ENCODE measurements around the gene FLOT2.
"Not testable (repeated sequence)": the region's sequence is repeated elsewhere in the genome, so short reads cannot be mapped to it uniquely, and the experiment has no call there.

Gene FLOT2

DNA sequence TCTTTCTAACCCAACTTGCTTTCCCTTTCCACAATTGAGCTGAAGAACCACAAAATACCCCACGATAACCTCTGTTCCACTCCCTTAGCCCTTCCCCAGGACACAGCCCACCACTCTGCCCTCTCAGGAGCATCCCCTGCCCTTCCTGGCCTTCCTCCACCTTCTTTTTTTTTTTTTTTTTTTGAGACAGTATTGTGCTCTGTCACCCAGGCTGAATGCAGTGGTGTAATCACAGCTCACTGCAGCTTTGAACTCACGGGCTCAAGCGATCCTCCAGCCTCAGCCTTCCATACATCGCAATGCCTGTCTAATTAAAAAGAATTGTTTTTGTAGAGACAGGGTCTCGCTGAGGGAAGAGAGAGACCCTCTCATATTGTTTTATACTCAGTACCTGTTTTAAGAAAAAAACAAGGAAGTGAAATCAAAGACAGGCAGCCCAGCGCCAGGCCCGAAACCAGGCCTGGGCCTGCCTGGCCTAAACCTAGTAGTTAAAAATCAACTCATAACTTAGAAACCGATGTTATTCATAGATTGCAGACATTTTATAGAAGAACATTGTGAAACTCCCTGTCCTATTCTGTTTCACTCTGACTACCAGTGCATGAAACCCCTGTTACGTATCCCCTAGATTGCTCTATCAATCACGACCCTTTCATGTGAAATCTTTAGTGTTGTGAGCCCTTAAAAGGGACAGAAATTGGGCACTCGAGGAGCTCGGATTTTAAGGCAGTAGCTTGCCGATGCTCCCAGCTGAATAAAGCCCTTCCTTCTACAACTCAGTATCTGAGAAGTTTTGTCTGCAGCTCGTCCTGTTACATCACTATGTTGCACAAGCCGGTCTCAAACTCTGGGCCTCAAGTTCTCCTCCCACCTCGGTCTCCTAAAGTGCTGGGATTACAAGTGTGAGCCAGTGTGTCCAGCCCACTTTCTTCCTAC, 4.0 kb downstream of the FLOT2 start:
- not testable (repeated sequence) for DNase-seq

DNA sequence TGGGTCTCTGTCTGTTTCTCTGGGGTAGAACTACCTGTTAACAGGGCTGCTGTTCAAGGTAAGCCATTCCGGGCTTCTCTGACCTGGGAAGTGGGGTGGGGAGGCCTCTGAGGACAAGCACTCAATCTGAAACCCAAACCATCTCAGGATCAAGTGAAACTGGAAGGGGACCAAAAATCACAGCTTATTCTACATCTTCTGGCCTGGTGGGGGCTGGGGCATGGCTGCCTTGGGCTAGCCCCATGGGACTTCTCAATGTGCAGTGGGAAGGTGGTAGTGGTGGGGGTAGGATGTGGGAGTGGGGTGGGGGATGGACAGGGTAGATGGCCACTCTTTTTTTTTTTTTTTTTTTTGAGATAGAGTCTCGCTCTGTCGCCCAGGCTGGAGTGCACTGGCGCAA, 5.5 kb downstream of the FLOT2 start:
- no peak for DNase-seq

DNA sequence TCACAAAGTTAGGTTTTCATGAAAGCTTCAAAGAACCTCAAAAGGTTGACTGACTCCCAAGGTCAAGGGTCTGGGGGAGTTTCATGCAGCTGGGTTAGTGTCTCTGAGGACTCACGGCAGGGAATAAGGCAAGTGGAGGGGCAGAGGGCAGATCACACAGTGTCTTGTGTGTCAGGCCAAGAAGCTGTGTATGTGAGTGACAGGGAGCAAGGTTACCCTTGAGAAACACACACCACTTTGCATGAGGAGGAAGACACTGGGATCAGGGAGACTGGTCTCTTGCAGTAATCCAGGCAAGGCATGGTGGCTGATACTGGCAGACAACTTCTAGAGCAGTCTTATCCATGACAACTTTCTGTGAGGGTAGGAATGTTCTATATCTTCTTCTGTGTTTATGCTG, 6.3 kb downstream of the FLOT2 start:
- no peak for DNase-seq

GRCh38 chr17:28889996-28890395, 7.5 kb downstream of the FLOT2 start:
- DNase-seq: no peak

- DNase-seq: no peak
These were observed 8.7 kb downstream of the FLOT2 start for GRCh38 chr17:28888832-28889231.

DNA sequence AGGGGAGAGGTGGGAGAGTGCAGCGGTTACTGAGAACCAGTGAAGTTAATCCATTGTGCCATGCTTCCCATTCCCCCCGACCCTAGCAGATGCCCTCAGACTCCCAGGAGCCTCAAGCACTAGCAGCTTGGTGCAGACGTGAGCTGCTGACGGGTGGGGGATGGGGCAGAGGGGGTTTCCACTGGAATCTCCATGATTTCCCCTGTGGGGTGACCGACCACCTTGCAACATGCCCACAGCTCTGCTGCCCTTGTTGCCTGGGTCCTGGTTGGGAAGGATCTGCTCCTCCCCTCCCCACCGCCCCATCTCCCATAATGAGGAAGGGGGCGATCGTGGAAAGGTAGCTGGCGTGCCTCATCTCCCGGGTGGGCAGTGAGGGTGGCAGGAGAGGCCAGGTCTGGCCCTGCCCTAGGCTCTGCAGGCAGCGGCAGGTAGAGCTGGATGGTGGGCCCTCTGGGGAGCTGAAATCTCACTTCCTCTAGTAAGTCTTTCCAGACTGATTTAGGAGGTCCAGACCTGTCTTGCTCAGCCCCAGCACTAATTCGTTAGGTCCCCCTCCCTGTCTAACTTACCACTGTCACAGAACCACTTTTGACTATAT, 9.6 kb downstream of the FLOT2 start:
- no peak for DNase-seq

- DNase-seq: no peak
These were observed 11.6 kb downstream of the FLOT2 start for GRCh38 chr17:28885951-28886350.

GRCh38 chr17:28885363-28885762, 12.2 kb downstream of the FLOT2 start:
- DNase-seq: no peak

GRCh38 chr17:28883967-28884702, 13.4 kb downstream of the FLOT2 start:
- DNase-seq: no peak

GRCh38 chr17:28882154-28882895, 15.2 kb downstream of the FLOT2 start:
- no peak for DNase-seq

- no peak for DNase-seq
These were observed 15.9 kb downstream of the FLOT2 start for GRCh38 chr17:28881533-28882056.

DNA sequence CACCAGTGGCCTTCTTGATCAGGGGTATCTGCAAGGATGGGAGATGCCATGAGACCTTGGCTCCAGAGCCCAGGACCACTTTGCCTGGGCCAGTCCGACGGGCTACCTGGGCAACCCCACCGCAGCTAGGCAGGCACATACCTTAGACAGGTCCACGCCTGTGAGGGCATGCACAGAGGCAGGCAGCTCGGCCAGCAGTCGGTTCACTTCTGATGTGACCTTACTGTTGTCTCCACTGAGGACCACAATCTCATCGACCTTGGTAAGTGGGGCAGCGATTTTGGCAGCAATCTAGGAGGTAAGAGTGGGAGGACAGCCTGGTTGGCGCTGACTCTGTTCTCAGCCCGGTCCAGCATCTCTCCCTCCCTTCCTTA, 17.0 kb downstream of the FLOT2 start:
- DNase-seq: no peak

DNA sequence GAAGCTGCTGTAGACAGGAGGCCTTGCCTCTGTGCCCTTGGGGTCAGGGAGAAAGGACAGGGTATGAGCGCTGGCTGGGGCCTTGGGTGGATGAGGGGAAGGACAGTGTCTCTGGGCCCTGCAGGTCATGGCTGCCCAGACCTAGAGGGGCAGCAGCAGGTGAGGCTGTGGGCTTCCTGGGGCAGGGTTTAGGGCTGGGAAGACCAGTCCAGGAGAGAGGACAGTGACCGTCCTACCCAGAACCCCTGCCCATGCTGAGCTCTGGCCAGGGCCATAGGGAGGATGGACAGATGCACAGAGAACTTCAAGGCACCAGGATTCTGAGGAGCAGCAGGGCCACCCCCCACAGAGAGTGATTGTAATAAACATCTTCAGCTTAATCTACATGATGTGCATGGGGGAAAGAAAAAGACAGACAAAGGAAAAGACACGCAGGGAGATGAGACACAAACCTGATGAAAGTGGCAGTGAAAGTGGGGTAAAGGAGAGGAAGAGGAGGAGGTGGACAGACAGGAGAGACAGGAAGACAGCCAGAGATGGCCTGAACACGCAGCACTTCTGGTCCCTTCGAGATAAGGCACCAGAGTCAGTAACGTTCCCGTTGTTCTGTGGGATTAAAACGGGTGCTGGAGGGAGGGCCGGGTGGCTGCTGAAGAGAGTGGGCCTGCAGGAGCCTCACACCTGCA, 17.5 kb downstream of the FLOT2 start:
- no peak for DNase-seq

- DNase-seq: no peak
These were observed 18.6 kb downstream of the FLOT2 start for GRCh38 chr17:28878981-28879380.

GRCh38 chr17:28878158-28878910, 19.2 kb downstream of the FLOT2 start:
- no peak for DNase-seq

GRCh38 chr17:28877150-28877711, 20.3 kb downstream of the FLOT2 start:
- not testable (repeated sequence) for DNase-seq

DNA sequence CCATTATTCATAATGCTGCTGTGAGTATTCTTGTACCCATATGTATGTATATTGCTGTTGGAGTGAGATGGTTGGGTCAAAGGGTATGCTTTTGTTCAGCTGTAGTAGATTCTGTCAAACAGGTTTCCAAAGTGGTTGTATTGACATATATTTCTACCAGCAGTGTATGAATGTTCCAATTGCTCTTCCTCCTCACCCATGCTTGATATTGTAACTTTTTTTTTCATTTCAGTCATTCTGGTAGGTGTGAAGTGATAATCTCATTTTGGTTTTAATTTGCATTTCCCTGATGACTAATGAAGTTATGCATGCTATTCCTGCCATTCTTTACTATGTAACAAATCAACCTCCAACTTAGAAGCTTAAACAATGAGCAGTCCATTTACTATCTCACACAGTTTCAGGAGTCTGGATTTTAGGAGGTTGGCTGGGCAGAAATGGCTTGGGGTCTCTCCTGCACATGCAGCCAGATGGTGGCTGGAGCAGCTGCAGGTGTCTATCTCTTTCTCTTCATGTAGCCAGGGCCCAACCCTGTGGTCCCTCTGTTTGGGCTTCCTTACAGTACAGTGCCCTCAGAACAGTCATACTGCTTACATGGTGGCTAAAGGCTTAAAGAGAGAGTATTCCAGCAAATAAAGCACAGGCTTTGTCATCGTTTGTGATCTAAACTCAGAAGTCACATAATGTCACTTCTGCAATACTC, 21.5 kb downstream of the FLOT2 start:
- no peak for DNase-seq

DNA sequence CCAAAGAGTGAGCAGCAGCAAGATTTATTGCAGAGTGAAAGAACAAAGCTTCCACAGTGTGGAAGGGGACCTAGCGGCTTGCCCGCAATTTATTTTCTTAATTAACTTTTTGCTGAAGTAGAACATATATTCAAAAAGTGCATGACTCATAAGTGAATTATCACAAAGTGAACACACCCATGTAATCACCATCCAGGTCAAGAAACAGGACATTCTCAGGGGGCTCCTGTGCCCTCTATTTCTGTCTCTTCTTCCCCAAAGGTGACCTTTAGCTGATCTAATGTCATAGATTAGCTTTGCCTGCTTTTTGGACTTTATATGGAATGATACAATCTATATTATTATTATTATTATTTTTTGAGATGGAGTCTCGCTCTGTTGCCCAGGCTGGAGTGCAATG, 22.8 kb downstream of the FLOT2 start:
- DNase-seq: no peak

DNA sequence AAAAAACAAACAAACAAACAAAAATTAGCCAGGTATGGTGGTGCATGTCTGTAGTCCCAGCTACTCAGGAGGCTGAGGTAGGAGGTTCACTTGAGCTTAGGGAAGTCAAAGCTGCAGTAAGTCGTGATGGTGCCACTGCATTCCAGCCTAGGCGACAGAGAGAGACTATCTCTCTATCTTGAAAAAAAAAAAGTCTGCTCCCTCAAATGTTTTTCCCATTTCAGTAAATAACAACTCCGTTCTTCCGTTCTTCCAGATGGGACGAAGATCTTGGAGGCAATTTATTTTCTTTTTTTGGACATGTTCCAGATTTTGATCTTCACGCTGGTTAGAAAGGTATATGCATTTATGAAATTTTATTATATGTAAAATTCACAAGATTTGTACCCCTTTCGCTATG, 23.7 kb downstream of the FLOT2 start:
- DNase-seq: no peak

DNA sequence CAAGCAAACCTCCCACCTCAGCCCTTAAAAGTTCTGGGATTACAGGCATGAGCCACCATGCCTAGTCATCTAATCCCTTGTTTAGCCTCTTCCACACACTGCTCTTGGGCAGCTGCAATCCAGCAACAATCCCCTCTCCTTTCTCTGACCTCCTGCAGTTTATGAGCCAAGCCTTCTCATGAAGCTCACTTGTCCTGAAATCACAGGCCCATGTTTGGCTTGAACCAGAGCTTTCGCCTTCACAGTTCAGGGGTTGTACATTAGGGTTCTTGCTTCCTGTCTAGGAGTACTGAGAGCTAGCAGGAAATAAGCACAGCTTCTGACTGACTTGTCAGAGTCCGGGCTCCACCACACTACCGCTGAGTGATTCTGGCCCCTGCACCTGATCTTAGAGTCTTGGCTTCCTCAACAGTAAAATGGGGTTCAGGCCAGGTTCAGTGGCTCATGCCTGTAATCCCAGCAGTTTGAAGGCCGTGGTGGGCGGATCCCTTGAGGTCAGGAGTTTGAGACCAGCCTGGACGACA, 26.4 kb downstream of the FLOT2 start:
- DNase-seq: no peak

Measured in NCI-H1048 (cell line).